GM18508 (cell line): Measurements from ENCODE around the gene TP53I13.

ENCODE experiments used
- ATAC-seq: cut with Tn5 transposase; IDR thresholded peaks from one replicate; pipeline ENCODE4 v1.9.1; 2021; ENCODE audit warnings: moderate number of reproducible peaks; ENCODE audit not compliant: insufficient read depth, unreplicated experiment

TP53I13 gene

GRCh38 chr17:29578626-29579485 is 10.4 kb downstream of the TP53I13 start:
- no peak for ATAC-seq

GRCh38 chr17:29579866-29580771 is 11.6 kb downstream of the TP53I13 start:
- ATAC-seq: no peak

GRCh38 chr17:29581583-29582253 is 13.2 kb downstream of the TP53I13 start:
- no peak for ATAC-seq

- ATAC-seq: no peak
These were observed 13.8 kb downstream of the TP53I13 start for GRCh38 chr17:29582254-29582765.

- ATAC-seq: no peak
These were observed 14.3 kb downstream of the TP53I13 start for GRCh38 chr17:29582772-29583171.

- no peak for ATAC-seq
These were observed 15.1 kb downstream of the TP53I13 start for GRCh38 chr17:29583324-29584248.

GRCh38 chr17:29584452-29585079 is 16.1 kb downstream of the TP53I13 start:
- ATAC-seq: no peak

GRCh38 chr17:29585080-29585751 is 16.7 kb downstream of the TP53I13 start:
- ATAC-seq: no peak

GRCh38 chr17:29586676-29587469 is 18.4 kb downstream of the TP53I13 start:
- no peak for ATAC-seq

- ATAC-seq: no peak
These were observed 19.1 kb downstream of the TP53I13 start for GRCh38 chr17:29587591-29587990.

GRCh38 chr17:29588017-29588561 is 19.6 kb downstream of the TP53I13 start:
- ATAC-seq: no peak

GRCh38 chr17:29588562-29589411 is 20.3 kb downstream of the TP53I13 start:
- ATAC-seq: no peak

GRCh38 chr17:29589524-29590410 is 21.3 kb downstream of the TP53I13 start, which contains the start of gene GIT1:
Gene GIT1, minus strand, starts transcription at chr17:29589648. Its CDS starts 270 bp downstream, at chr17:29589378.
- ATAC-seq: no peak

- ATAC-seq: no peak
These were observed 22.1 kb downstream of the TP53I13 start for GRCh38 chr17:29590411-29591145.
